OCI-LY3 (cell line): ENCODE results near the gene ZBTB18.
A peak's percentile ranks its signal among the peaks of the same experiment; 100 is the strongest.

Experiments
- EZH2phosphoT487 ChIP-seq: fragments of 200-600 bp; shearing (Covaris generic); IDR thresholded peaks from 2 replicates; pipeline ENCODE4 v1.6.1; 2018; ENCODE audit warnings: antibody characterized with exemption, mixed run types, low read depth
- TF ChIP-seq, protein P1 (sequence below): fragments of 200-600, 300-600 bp; sonication (generic); IDR thresholded peaks from 2 replicates; pipeline ENCODE4 v1.5.1; 2014; ENCODE audit warnings: antibody characterized with exemption, low read length, low read depth

- TF ChIP-seq, protein P1, sequence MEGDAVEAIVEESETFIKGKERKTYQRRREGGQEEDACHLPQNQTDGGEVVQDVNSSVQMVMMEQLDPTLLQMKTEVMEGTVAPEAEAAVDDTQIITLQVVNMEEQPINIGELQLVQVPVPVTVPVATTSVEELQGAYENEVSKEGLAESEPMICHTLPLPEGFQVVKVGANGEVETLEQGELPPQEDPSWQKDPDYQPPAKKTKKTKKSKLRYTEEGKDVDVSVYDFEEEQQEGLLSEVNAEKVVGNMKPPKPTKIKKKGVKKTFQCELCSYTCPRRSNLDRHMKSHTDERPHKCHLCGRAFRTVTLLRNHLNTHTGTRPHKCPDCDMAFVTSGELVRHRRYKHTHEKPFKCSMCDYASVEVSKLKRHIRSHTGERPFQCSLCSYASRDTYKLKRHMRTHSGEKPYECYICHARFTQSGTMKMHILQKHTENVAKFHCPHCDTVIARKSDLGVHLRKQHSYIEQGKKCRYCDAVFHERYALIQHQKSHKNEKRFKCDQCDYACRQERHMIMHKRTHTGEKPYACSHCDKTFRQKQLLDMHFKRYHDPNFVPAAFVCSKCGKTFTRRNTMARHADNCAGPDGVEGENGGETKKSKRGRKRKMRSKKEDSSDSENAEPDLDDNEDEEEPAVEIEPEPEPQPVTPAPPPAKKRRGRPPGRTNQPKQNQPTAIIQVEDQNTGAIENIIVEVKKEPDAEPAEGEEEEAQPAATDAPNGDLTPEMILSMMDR, result peak; percentile 13; the same call in 1 of the 2 replicates
- TF ChIP-seq EZH2phosphoT487, result no peak
Measured at GRCh38 chr1:244010191-244010590, 40.9 kb upstream of the ZBTB18 start.
